HG02763 (cell line): ENCODE results near the gene KDM6A.

Experiments
- ATAC-seq: cut with Tn5 transposase; IDR thresholded peaks from one replicate; pipeline ENCODE4 v1.9.1; 2021; ENCODE audit warnings: mild to moderate bottlenecking, moderate library complexity; ENCODE audit not compliant: unreplicated experiment

KDM6A gene

GRCh38 chrX:45157647-45158046 is 284.7 kb downstream of the KDM6A start:
- no peak for ATAC-seq
